Left ventricle myocardium superior (tissue), 1 donor: ENCODE measurements around the gene HSD17B3. TPM values are rescaled to one million over a fixed set of nuclear protein-coding genes. Genes with fewer than 3 reads are reported as not detected.
"Not testable (repeated sequence)": the region's sequence is repeated elsewhere in the genome, so short reads cannot be mapped to it uniquely, and the experiment has no call there.

ENCODE experiments used
- ATAC-seq: fragments of 200-7000 bp; cut with Tn5 transposase; one replicate; pipeline ENCODE4 v1.9.1; 2020; ENCODE audit warnings: mild to moderate bottlenecking, moderate library complexity
- DNase-seq: peaks from one replicate; pipeline ENCODE4 v3.0.0-alpha.2; 2020
- intact Hi-C: fragments of 100-400 bp; cut with micrococcal nuclease; formaldehyde crosslinking; loops from one replicate; pipeline ENCODE4 v1.11.0; 2022
- total RNA-seq: library from RNA; stranded (reverse); fragmentation: NEBNext Ultra II Directional; extraction: Animal tissue kit (Norgen Biotek cat#: 25700); gene quantifications from one replicate; pipeline ENCODE4 v1.2.1, GENCODE V29; 2021
- donor health status: DM: no; HTN: yes; CAD: no; lungs with severe emphysema.

Gene HSD17B3
- total RNA-seq, 1 donor from 2014 or later, result 0.59 TPM

GRCh38 chr9:96245399-96245798, 56.6 kb downstream of the HSD17B3 start:
- DNase-seq (no peak), ATAC-seq (no peak)
- intact Hi-C loops, result no loop called here

GRCh38 chr9:96243778-96244177, 58.2 kb downstream of the HSD17B3 start:
- DNase-seq (no peak), ATAC-seq (no peak)
- intact Hi-C loops, result no loop called here

GRCh38 chr9:96242811-96243210, 59.2 kb downstream of the HSD17B3 start:
- intact Hi-C loops, result no loop called here
- ATAC-seq (no peak), DNase-seq (no peak)

GRCh38 chr9:96241391-96241809, 60.6 kb downstream of the HSD17B3 start:
- intact Hi-C loops, result no loop called here
- ATAC-seq, result no peak
- no peak for DNase-seq

GRCh38 chr9:96236854-96237550, 65.0 kb downstream of the HSD17B3 start:
- intact Hi-C loops, result no loop called here
- DNase-seq (peak; percentile 62), ATAC-seq (peak; percentile 58)

GRCh38 chr9:96236337-96236736, 65.6 kb downstream of the HSD17B3 start:
- intact Hi-C loops, ATAC-seq, DNase-seq: not testable (repeated sequence)

- intact Hi-C loops, result no loop called here
- peak; percentile 92 for ATAC-seq
- DNase-seq, result peak; percentile 77
These were observed 69.3 kb downstream of the HSD17B3 start for GRCh38 chr9:96232539-96233241.

- intact Hi-C loops, result no loop called here
- DNase-seq (no peak), ATAC-seq (no peak)
These were observed 69.8 kb downstream of the HSD17B3 start for GRCh38 chr9:96232164-96232538.

GRCh38 chr9:96230002-96230401, 72.0 kb downstream of the HSD17B3 start:
- no peak for DNase-seq
- intact Hi-C loops, result no loop called here

GRCh38 chr9:96222132-96222531, 79.8 kb downstream of the HSD17B3 start:
- no peak for ATAC-seq
- intact Hi-C loops, result loop anchor here (10.0 kb wide), 1 partner anchor 93 kb away; no protein-coding TSS in a partner anchor
- no peak for DNase-seq

More at GRCh38 chr9:96230002-96230401, 72.0 kb downstream of the HSD17B3 start:
- no peak for ATAC-seq

- intact Hi-C loops, result loop anchor here (10.0 kb wide), 1 partner anchor 95 kb away; no protein-coding TSS in a partner anchor
- ATAC-seq (no peak), DNase-seq (no peak)
These were observed 82.1 kb downstream of the HSD17B3 start for GRCh38 chr9:96219900-96220257.

GRCh38 chr9:96219026-96219899, 82.7 kb downstream of the HSD17B3 start:
- DNase-seq (peak; percentile 70), ATAC-seq (peak; percentile 35)
- intact Hi-C loops, result no loop called here

GRCh38 chr9:96217754-96218693, 84.0 kb downstream of the HSD17B3 start:
- ATAC-seq (peak; percentile 95), DNase-seq (peak; percentile 89)
- intact Hi-C loops, result no loop called here

GRCh38 chr9:96217294-96217707, 84.7 kb downstream of the HSD17B3 start:
- ATAC-seq (peak; percentile 36), DNase-seq (peak; percentile 44)
- intact Hi-C loops, result no loop called here

- ATAC-seq (no peak), DNase-seq (no peak)
- intact Hi-C loops, result no loop called here
These were observed 85.4 kb downstream of the HSD17B3 start for GRCh38 chr9:96216583-96216982.

- DNase-seq (no peak), ATAC-seq (no peak)
- intact Hi-C loops, result no loop called here
These were observed 86.1 kb downstream of the HSD17B3 start for GRCh38 chr9:96215841-96216240.

- ATAC-seq (no peak), DNase-seq (no peak)
- intact Hi-C loops, result no loop called here
These were observed 87.3 kb downstream of the HSD17B3 start for GRCh38 chr9:96214635-96215034.

GRCh38 chr9:96209407-96210271, 92.3 kb downstream of the HSD17B3 start:
- no peak for ATAC-seq
- DNase-seq, result no peak
- intact Hi-C loops, result no loop called here
